ES-I3 (cell line): Measurements from ENCODE around the gene AHNAK2.

Experiments
- H3K36me3 ChIP-seq: 2 replicates; pipeline ENCODE4 v1.6.1; 2013; ENCODE audit warnings: mild to moderate bottlenecking, low read length, control low read depth, moderate library complexity; ENCODE audit not compliant: insufficient read depth
- H3K4me1 ChIP-seq: 2 replicates; pipeline ENCODE4 v1.6.1; 2013; ENCODE audit warnings: mild to moderate bottlenecking, control low read depth, low read length; ENCODE audit not compliant: insufficient read depth
- H3K9ac ChIP-seq: 2 replicates; pipeline ENCODE4 v1.6.1; 2013; ENCODE audit warnings: low read depth, mild to moderate bottlenecking, low read length, moderate library complexity
- H3K9me3 ChIP-seq: 2 replicates; pipeline ENCODE4 v1.6.1; 2013; ENCODE audit warnings: mild to moderate bottlenecking, low read length, moderate library complexity; ENCODE audit not compliant: control insufficient read depth, insufficient read depth

The AHNAK2 gene

DNA sequence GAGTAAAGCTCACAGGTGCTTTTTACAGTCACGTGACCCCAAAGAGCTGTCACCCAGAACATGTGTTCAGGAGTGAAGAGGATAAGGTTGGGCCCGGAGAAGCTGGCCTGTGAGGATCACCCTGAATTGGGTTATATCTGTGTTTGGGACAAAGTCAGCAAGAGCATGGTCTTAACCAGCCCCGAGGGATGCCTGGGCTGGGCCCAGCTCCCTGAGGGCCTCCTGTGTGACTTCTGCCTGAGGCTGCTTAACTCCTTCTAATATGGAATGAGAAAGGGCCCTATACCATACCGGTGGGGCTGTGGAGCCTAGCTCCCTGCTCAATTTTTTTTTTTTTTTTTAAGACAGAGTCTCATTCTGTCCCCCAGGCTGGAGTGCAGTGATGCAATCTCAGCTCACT is 40.2 kb upstream of the AHNAK2 start:
- Histone ChIP-seq H3K4me1 (peaks cover 22% of the 10 kb centered on the region), H3K9me3 (no peaks in the 10 kb centered on the region), H3K9ac (no peak overlapping the region), H3K36me3 (0 out of 2 replicates have a peak, but pooled peaks cover 3% of the 10 kb centered on the region)

DNA sequence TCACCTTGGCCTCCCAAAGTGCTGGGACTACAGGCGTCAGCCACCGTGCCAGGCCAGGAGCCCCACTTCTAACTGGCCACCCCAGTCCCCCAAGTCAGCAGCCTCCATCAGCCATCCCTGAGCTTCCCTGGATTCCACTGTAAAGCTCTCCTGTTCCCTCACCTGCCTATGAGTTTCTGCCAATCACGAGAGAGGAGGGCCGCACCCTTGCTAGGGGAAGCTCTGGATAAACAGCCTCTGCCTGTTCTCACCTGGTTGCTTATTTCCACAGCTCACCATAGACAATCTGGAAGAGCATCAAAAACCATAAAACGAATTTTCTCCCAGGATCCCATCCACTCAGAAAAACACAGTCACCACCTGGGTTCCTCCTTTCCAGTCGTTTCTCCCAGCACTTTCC is 37.7 kb upstream of the AHNAK2 start:
- Histone ChIP-seq H3K36me3 (0 out of 2 replicates have a peak, but pooled peaks cover 3% of the 10 kb centered on the region), H3K9me3 (no peaks in the 10 kb centered on the region), H3K9ac (no peak overlapping the region), H3K4me1 (peaks cover 22% of the 10 kb centered on the region)

DNA sequence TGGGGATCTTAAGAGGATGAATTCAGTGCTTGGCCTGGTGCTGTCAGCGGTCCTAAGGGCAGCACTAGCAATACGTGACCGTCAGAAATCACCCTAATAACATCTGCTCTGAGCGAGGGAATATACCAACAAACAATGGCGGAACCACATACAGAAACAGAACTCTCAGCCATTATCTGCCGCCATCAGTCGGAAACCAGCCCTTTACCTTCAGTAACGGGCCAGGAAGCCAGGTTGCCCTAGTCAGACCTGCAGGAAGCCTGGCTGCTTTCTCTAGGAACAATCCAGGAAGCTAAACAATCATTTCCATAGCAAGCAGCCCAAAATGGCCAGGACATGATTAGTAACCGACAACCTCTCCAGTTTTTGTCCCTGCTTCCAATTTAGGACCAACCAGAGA is 37.1 kb upstream of the AHNAK2 start:
- no peaks in the 10 kb centered on the region for H3K9me3 ChIP-seq
- peaks cover 5% of the 10 kb centered on the region; the same call in 1 of the 2 replicates for H3K36me3 ChIP-seq
- no peak overlapping the region for H3K9ac ChIP-seq
- peaks cover 22% of the 10 kb centered on the region for H3K4me1 ChIP-seq

DNA sequence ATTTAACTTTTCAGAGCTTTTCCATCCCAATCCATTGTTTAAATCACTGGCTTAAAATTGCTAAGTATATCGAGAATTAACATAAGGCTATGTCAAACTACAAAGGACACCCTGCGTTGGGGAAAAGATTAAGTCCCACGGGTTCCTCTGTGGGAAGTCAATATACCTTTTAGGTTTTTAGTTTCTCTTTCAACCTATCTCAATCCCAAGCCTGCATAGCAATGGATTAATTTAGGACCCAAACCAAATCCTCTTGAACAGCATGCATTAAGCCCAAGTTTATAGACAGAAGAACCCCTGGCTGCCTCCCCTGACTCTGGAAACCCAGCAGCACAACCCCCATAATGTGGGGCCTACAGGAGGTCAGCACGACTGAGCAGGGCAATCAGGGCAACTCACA is 36.5 kb upstream of the AHNAK2 start:
- Histone ChIP-seq H3K4me1 (peaks cover 22% of the 10 kb centered on the region), H3K36me3 (peaks cover 10% of the 10 kb centered on the region; the same call in 1 of the 2 replicates), H3K9me3 (no peaks in the 10 kb centered on the region), H3K9ac (no peak overlapping the region)

DNA sequence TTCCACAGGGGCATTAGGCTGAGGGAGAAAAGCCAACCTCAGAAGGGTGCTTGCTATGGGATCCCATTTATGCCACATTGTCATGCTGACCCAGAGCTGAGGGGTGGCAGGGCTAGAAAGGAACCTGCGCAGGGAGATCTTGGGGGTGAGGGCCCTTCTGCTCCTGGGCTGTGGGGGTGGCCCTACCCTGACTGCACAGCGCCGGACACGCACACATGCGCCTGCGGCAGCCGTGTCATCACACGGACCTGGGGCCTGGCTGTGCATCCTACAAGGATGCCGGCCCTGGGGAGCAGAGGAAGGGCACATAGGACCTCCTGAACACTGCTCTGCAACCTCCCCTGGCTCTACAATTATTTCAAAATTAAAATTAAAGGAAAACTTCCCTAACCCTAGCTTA is 35.9 kb upstream of the AHNAK2 start:
- no peak overlapping the region; the same call in 1 of the 2 replicates for H3K9ac ChIP-seq
- H3K4me1 ChIP-seq: peaks cover 18% of the 10 kb centered on the region
- H3K9me3 ChIP-seq: no peaks in the 10 kb centered on the region
- H3K36me3 ChIP-seq: peaks cover 15% of the 10 kb centered on the region; the same call in 1 of the 2 replicates

DNA sequence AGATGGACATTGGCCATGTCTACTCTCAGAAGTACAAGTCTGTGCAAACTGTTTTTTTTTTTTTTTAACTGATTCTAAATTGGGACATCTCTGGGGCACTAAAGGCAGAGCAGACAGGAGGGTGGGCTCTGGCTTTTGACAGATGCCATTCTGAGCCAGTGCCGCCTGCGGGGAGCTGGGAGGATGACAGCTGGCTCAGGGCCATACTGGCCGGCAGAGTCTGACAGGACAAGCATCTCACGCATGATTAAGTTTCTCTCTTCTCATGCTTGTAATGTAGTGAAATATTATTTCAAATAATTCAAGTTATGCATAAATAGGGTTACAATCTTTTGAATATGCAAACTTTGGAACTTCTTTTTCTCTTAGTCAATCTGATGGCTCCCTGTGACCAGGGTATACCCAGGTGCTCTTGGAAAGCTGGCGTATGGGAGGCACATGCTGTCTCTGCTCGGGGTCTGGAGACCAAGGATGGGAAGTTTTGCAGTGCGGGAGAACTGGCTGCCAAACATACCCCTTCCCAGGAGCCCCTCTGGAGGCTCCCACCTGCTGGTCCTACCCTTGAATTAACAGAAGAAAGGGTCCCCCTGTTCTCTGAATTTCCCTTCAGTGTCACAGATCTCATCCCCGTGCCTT is 35.1 kb upstream of the AHNAK2 start:
- peaks cover 15% of the 10 kb centered on the region; the same call in 1 of the 2 replicates for H3K36me3 ChIP-seq
- H3K4me1 ChIP-seq: peaks cover 17% of the 10 kb centered on the region
- H3K9me3 ChIP-seq: no peaks in the 10 kb centered on the region
- no peak overlapping the region for H3K9ac ChIP-seq

DNA sequence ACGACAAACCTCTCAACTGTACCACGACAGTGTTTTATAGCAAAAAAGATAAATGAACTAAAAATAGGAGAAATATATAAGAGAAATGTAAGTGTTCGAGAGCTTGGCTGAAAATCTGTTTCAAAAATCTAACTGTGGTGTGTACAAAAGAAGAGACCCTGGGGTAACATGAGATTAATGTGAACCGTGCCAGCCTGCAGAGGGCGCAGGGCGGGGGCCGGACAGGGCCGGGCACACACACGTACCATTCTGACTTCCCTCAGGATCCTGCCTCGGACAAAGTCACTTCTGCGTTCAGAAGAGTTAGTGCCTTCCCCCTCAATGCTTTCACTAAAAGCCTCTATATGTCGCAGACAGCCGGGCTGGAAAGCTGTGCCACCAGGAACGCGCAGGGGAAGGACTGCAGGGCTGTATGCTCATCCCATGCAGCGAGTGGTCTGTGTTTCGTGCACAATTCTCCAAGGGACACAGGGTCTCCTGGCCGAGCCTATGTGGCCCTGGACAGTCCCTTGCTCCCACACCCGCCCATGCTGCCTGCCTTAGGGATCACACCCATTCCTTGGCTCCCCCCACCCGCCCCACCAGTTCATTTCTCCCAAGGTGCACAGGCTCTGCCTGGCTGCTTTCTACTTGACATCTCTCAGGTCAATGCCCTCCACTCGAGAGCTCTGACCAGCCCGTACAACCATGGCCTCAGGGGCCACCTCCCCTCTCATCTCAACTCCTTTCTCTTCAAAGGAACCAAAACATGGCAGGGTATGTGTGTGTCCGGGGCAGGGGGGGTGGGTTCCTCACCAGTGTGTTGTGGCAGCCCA is 34.2 kb upstream of the AHNAK2 start:
- H3K9ac ChIP-seq: no peak overlapping the region
- peaks cover 17% of the 10 kb centered on the region for H3K4me1 ChIP-seq
- H3K36me3 ChIP-seq: peaks cover 15% of the 10 kb centered on the region; the same call in 1 of the 2 replicates
- H3K9me3 ChIP-seq: no peaks in the 10 kb centered on the region

DNA sequence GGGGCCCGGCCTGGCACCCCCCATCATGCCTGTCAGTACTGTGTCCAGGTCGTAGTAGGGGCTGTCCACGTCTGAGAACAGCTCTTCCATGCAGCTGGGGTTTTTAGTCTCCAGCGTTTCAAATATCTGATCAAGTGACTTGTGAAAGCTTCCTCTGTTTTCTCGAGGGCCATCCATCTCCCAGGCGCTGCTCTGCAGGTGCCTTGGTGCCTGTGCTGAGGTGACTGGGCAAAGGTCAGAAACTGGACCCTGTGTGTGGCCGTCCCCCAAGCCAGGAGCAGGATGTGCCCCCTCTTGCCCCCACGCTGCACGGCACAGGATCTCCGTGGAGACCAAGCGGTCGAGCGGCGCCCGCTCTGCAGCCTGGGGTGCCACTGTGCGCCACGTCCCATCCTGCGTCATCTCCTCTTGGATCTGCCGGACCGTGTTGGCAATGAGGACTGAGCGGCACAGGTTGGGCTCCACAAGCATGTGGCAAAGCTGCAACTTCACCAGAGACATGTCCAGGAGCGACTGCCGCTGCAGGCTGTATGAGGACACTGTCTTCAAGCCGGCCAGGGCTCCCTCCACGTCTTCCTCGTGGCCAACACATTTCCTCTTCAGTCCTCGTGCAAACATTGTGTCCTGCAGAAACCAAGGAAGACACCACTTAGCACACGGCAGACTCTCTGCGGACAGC is 33.3 kb upstream of the AHNAK2 start:
- peaks cover 13% of the 10 kb centered on the region for H3K4me1 ChIP-seq
- peaks cover 15% of the 10 kb centered on the region; the same call in 1 of the 2 replicates for H3K36me3 ChIP-seq
- no peak overlapping the region for H3K9ac ChIP-seq
- no peaks in the 10 kb centered on the region for H3K9me3 ChIP-seq

DNA sequence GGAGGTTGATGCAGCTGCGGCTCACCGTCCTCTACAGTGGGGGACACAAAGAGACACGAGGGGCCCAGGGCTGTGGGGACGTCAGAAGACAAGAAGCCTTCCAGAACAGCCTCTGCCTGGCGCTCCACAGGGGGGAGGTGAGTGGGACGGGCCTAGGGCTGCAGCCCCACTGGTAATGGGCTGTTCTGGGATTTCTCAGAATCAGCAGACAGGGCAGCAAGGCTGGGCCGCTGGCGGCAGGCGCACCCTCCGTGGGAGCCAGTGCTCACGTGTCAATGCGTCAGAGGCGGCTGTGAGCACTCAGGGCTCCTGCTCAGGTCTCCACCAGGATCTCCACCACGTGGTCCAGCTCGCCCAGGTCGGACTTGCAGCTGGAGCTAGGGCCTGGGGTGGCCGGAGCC is 32.7 kb upstream of the AHNAK2 start:
- H3K9me3 ChIP-seq: no peaks in the 10 kb centered on the region
- peaks cover 12% of the 10 kb centered on the region; the same call in 1 of the 2 replicates for H3K36me3 ChIP-seq
- H3K4me1 ChIP-seq: peaks cover 7% of the 10 kb centered on the region; the same call in 1 of the 2 replicates
- H3K9ac ChIP-seq: no peak overlapping the region

DNA sequence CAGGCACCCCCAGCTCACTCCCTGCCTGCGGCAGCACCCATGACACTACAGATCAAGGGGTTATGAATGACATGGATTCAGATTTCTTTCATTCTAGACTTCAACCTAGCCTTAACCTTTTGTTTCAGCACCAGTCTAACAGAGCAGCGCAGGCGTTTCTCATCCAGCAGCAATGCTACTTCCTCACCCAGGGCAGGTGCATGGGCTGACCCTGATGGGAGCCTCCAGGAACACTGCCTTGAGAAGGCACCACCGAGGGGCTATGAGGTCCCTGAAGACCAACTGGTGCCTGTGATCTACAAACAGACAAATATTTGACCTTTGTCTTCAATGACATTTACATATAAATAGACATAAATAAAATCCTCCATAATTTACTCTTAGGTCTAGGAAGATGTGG is 31.9 kb upstream of the AHNAK2 start:
- no peaks in the 10 kb centered on the region for H3K9me3 ChIP-seq
- H3K4me1 ChIP-seq: peaks cover 7% of the 10 kb centered on the region; the same call in 1 of the 2 replicates
- H3K36me3 ChIP-seq: peaks cover 12% of the 10 kb centered on the region; the same call in 1 of the 2 replicates
- no peak overlapping the region for H3K9ac ChIP-seq

DNA sequence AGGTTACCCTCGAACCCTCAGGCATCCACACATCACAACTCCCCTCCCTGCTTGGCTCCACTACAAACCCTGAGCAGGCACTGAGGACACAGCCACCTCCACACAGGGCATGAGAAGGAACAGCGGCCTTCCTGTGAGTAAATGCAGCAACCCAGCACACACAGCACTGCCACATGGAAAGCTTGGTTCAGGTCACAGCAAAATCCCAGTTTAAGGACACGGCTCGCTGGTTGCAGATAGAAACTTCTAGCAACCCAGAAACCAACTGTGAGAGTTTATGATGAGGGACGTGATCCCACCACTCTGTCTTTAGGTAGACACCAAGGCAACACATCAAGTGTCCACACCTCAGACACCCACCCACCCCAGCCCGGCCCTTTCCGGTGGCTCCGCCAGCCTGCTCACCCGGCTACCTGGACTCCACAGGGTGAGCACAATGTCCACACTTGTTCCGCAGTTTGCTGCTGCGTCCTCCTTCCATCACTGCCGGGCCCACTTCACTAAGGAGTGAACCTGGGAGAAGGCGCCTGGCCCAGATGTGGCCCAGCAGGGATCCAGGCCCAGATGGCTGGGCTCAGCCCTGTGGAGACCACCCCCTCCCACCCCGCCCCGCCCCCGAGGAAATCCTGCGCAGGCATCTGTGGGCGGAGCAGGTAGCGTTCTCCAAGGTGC is 29.6 kb upstream of the AHNAK2 start:
- peaks cover 12% of the 10 kb centered on the region; the same call in 1 of the 2 replicates for H3K36me3 ChIP-seq
- no peak overlapping the region for H3K9ac ChIP-seq
- H3K4me1 ChIP-seq: no peaks in the 10 kb centered on the region
- H3K9me3 ChIP-seq: no peaks in the 10 kb centered on the region

DNA sequence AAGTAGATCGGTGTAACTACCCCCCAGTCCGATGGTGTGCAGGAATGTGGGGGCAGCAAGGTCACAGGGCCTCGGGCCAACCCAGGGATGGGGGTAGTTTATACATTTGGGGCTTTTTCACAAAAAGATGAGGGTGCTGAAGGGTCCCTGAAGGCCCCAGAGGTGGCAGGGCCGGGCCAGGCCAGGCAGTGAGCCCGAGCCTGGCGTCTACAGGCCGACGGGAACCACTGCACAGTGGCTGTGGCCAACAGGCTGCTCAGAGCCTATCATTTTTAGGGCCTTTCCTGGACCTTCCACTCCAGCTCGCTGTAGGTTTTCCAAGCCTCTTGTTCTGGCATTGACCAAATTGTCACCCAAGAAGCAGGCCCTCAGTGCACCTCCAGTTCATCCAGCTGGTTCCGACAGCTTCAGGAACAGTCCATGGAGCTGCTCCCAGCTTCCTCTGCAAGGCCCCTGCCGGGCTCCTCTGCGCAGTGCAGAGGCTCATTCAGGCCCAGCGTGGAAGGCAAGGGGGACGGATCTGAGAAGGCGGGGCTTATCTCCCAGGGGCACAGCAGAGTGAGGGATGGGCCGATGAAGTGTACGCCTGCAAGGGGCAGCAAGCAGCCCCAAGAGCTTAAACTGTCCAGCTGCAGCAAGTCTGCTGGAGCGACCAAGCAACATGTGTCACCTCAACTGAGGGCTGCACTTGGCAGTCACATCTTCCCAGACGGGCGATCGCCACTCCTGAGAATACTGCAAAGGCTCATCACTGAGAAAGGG is 28.8 kb upstream of the AHNAK2 start:
- Histone ChIP-seq H3K9me3 (no peaks in the 10 kb centered on the region), H3K36me3 (peaks cover 12% of the 10 kb centered on the region; the same call in 1 of the 2 replicates), H3K4me1 (no peaks in the 10 kb centered on the region), H3K9ac (no peak overlapping the region)

DNA sequence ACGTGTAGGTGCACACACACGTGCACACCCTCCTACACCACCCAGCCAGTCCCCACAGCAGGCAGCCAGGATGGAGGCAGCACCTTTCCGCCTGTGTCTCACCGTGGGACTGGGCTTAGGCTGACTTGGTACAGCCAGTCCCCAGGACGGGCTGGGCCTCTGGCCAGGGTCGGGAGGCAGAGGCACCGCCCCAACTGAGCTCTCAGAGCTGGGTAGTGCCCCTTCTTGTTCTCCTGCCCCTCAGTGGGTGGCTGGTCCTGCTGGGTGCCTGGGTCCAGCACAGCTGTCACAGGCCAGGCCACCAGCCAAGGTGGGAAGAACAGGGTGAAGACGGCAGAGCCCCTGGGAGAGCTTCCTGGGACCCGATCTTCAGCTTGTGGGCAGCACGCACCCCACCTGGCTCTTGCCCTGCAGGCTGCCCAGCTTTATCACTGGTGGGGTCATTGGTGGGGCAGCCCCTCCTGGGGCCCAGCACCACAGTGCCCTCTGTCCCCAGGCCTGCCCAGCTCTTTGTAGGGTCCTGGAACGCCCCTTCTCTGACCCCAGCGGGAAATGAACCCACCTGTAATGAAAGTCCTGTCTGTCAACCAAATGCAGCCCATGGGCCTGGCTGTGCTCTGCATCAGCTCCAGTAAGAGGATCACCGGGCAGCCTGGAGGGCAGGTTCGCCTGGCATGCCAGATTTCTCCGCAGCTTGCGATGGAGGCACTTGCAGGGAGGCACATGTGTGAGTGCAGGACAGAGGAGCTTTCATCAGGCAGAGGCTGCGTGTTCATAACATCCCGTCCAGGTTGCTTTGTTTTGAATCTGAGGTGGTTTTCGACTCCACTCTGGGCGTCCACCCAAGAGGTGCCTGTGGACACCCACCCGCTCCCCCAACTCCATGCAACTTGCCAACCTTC is 28.0 kb upstream of the AHNAK2 start:
- no peak overlapping the region for H3K9ac ChIP-seq
- H3K9me3 ChIP-seq: no peaks in the 10 kb centered on the region
- no peaks in the 10 kb centered on the region for H3K4me1 ChIP-seq
- H3K36me3 ChIP-seq: peaks cover 12% of the 10 kb centered on the region; the same call in 1 of the 2 replicates
